SK-N-SH (cell line): ENCODE results near the gene CHAT. TPM values are rescaled to one million over a fixed set of nuclear protein-coding genes. Genes with fewer than 3 reads are reported as not detected.

Experiments
- CTCF ChIA-PET: fragments of 300-600, 350-600 bp; formaldehyde crosslinking; extraction: SDS; loops from one replicate; lab custom pipeline; 2021; lab: Yijun Ruan, JAX
- POLR2A ChIA-PET: fragments of 350-600 bp; sonication (Branson Sonifier 250); formaldehyde crosslinking; extraction: SDS; loops from one replicate; lab custom pipeline; 2020; ENCODE audit warnings: antibody characterized with exemption, inconsistent platforms; lab: Yijun Ruan, JAX
- DNase-seq: peaks from one replicate; pipeline ENCODE4 v3.0.0; 2012
- H2AFZ ChIP-seq: fragments of 200-600 bp; sonication (generic); 2 replicates; pipeline ENCODE4 v1.8.1; 2016; ENCODE audit warnings: antibody characterized with exemption, mild to moderate bottlenecking, low read depth
- H3F3A ChIP-seq: fragments of 200-600 bp; sonication (generic); replicated peaks from 2 replicates; pipeline ENCODE3; 2016; ENCODE audit warnings: antibody characterized with exemption, mild to moderate bottlenecking; ENCODE audit not compliant: insufficient read depth
- H3K27ac ChIP-seq, 2 experiments: fragments of 200-500 bp in 1 of 2; fragments of 200-600 bp in 1 of 2; sonication (Bioruptor generic) in 1 of 2; sonication (generic), shearing (Covaris generic) in 1 of 2; 2 replicates each; pipeline versions ENCODE4 v1.5.1 to v1.6.1; 2014 to 2016; ENCODE audit warnings: low read depth in 2 of 2, inconsistent platforms in 1 of 2, low read length in 1 of 2, mild to moderate bottlenecking in 1 of 2, mixed read lengths in 1 of 2
- H3K27me3 ChIP-seq: fragments of 200-600 bp; sonication (generic), shearing (Covaris generic); 2 replicates; pipeline ENCODE4 v1.6.1; 2016; ENCODE audit warnings: mixed run types; ENCODE audit not compliant: insufficient read depth
- H3K36me3 ChIP-seq, 2 experiments: fragments of 200-500 bp in 1 of 2; fragments of 200-600 bp in 1 of 2; sonication (Bioruptor generic) in 1 of 2; sonication (generic) in 1 of 2; replicated peaks in 1 of 2; 2 replicates each; pipeline versions ENCODE3 to v1.5.1; 2014 to 2016; ENCODE audit warnings: low read length in 1 of 2, mild to moderate bottlenecking in 1 of 2; ENCODE audit not compliant: insufficient read depth in 2 of 2, control insufficient read depth in 1 of 2
- H3K4me1 ChIP-seq, 2 experiments: fragments of 200-500 bp in 1 of 2; fragments of 200-600 bp in 1 of 2; sonication (Bioruptor generic) in 1 of 2; sonication (generic), shearing (Covaris generic) in 1 of 2; 2 replicates each; pipeline versions ENCODE4 v1.5.1 to v1.6.1; 2014 to 2016; ENCODE audit warnings: low read depth in 1 of 2, low read length in 1 of 2, mixed run types in 1 of 2; ENCODE audit not compliant: insufficient read depth in 2 of 2, control insufficient read depth in 1 of 2
- H3K4me2 ChIP-seq: fragments of 200-600 bp; sonication (generic), shearing (Covaris generic); 2 replicates; pipeline ENCODE4 v1.6.1; 2017; ENCODE audit warnings: mixed run types
- H3K4me3 ChIP-seq, 2 experiments: fragments of 200-500 bp in 1 of 2; fragments of 200-600 bp in 1 of 2; sonication (Bioruptor generic) in 1 of 2; sonication (generic), shearing (Covaris generic) in 1 of 2; 2 replicates each; pipeline versions ENCODE4 v1.5.1 to v1.8.1; 2014 to 2016; ENCODE audit warnings: low read depth in 2 of 2, inconsistent platforms in 1 of 2, low read length in 1 of 2, mild to moderate bottlenecking in 1 of 2, mixed read lengths in 1 of 2, moderate library complexity in 1 of 2
- H3K79me2 ChIP-seq: fragments of 200-600 bp; sonication (generic); 2 replicates; pipeline ENCODE4 v1.8.1; 2017; ENCODE audit warnings: mild to moderate bottlenecking; ENCODE audit not compliant: insufficient read depth
- H3K9ac ChIP-seq: fragments of 200-600 bp; sonication (generic); 2 replicates; pipeline ENCODE4 v1.6.1; 2017; ENCODE audit warnings: mixed run types
- H3K9me2 ChIP-seq: fragments of 200-600 bp; sonication (generic); 2 replicates; pipeline ENCODE4 v1.6.1; 2017; ENCODE audit warnings: mixed run types
- H3K9me3 ChIP-seq: fragments of 200-600 bp; sonication (generic); 2 replicates; pipeline ENCODE4 v1.6.1; 2017; ENCODE audit warnings: mixed run types, mild to moderate bottlenecking, moderate library complexity
- H4K20me1 ChIP-seq: fragments of 200-600 bp; sonication (generic); 2 replicates; pipeline ENCODE4 v1.6.1; 2017; ENCODE audit warnings: mild to moderate bottlenecking, mixed run types; ENCODE audit not compliant: insufficient read depth
- CTCF ChIP-seq: fragments of 200-600 bp; sonication (generic); IDR thresholded peaks from 2 replicates; pipeline ENCODE4 v1.6.1; 2017; ENCODE audit warnings: antibody characterized with exemption, mild to moderate bottlenecking, moderate library complexity
- ELF1 ChIP-seq: IDR thresholded peaks from 2 replicates; pipeline ENCODE4 v1.4.0; 2012
- EP300 ChIP-seq, 2 experiments: IDR thresholded peaks; 2 replicates each; pipeline versions ENCODE4 v1.4.0 to v1.6.1; 2012; ENCODE audit warnings: borderline replicate concordance in 1 of 2, low read depth in 1 of 2, low read length in 1 of 2
- EZH2phosphoT487 ChIP-seq: fragments of 200-600 bp; sonication (generic); IDR thresholded peaks from 2 replicates; pipeline ENCODE4 v1.6.1; 2017; ENCODE audit warnings: low read depth, mixed run types, mild to moderate bottlenecking, antibody characterized with exemption, moderate library complexity, borderline replicate concordance
- FOXJ3 ChIP-seq: sonication (generic); formaldehyde crosslinking; IDR thresholded peaks from 2 replicates; pipeline ENCODE4 v1.5.1; 2020; ENCODE audit warnings: mild to moderate bottlenecking, missing genetic modification reagents
- FOXM1 ChIP-seq: IDR thresholded peaks from 2 replicates; pipeline ENCODE4 v1.4.0; 2012; ENCODE audit warnings: low read depth, mild to moderate bottlenecking
- GABPA ChIP-seq: IDR thresholded peaks from 2 replicates; pipeline ENCODE4 v1.4.0; 2012; ENCODE audit warnings: low read depth, mild to moderate bottlenecking
- GATA2 ChIP-seq: sonication (generic); formaldehyde crosslinking; IDR thresholded peaks from 2 replicates; pipeline ENCODE4 v1.5.0; 2020; ENCODE audit warnings: mild to moderate bottlenecking, missing genetic modification reagents
- JUND ChIP-seq: IDR thresholded peaks from 2 replicates; pipeline ENCODE4 v1.4.0; 2012
- MAX ChIP-seq: IDR thresholded peaks from 2 replicates; pipeline ENCODE4 v1.4.0; 2012; ENCODE audit warnings: low read depth
- MEF2A ChIP-seq: IDR thresholded peaks from 2 replicates; pipeline ENCODE4 v1.4.0; 2012; ENCODE audit warnings: low read depth, borderline replicate concordance
- NFIC ChIP-seq: IDR thresholded peaks from 2 replicates; pipeline ENCODE4 v1.4.0; 2012; ENCODE audit warnings: borderline replicate concordance
- PBX3 ChIP-seq: IDR thresholded peaks from 2 replicates; pipeline ENCODE4; 2012
- POLR2AphosphoS5 ChIP-seq: IDR thresholded peaks from 2 replicates; pipeline ENCODE4 v1.6.1; 2012; ENCODE audit warnings: low read depth, low read length
- RAD21 ChIP-seq: IDR thresholded peaks from 2 replicates; pipeline ENCODE4 v1.6.1; 2012; ENCODE audit warnings: mild to moderate bottlenecking, low read length
- RCOR1 ChIP-seq: fragments of 150-350 bp; IDR thresholded peaks from 2 replicates; pipeline ENCODE4 v1.6.1; 2017; ENCODE audit warnings: antibody characterized with exemption, low read length
- SIN3A ChIP-seq: IDR thresholded peaks from 2 replicates; pipeline ENCODE4 v1.6.1; 2012; ENCODE audit warnings: low read depth, mild to moderate bottlenecking, low read length, moderate library complexity, borderline replicate concordance
- SMC3 ChIP-seq: IDR thresholded peaks from 2 replicates; pipeline ENCODE4 v1.6.1; 2012; ENCODE audit warnings: low read depth, low read length, improper control_type of control experiment
- TAF1 ChIP-seq: IDR thresholded peaks from 2 replicates; pipeline ENCODE4 v1.6.1; 2012; ENCODE audit warnings: low read depth, mild to moderate bottlenecking, low read length, moderate library complexity, borderline replicate concordance
- ZBTB33 ChIP-seq: IDR thresholded peaks from 2 replicates; pipeline ENCODE4 v1.4.0; 2012; ENCODE audit warnings: low read depth, borderline replicate concordance
- WGBS: methylation state at CpG from one replicate; pipeline ENCODE4 v1.1.6; 2017; ENCODE audit warnings: low lambda C conversion rate; 5-methylcytosine and 5-hydroxymethylcytosine counted together
- polyA plus RNA-seq, 3 experiments: library from polyadenylated mRNA; depleted of rRNA; stranded (reverse); fragments of >200 nt; gene quantifications; 2 replicates each; pipeline ENCODE4 v1.2.3, GENCODE V29; 2012

CHAT gene
- polyA plus RNA-seq, 1 of the 3 experiments (the other 2 are of a cell fraction): not detected

- Histone ChIP-seq H3K27me3 (no peaks in the 10 kb centered on the region), H3F3A (no peaks in the 10 kb centered on the region), H3K4me2 (no peak overlapping the region), H3K4me1 (peaks cover 0 to 12% of the 10 kb centered on the region in 2 experiments; a peak in 1 of 4 replicates), H3K79me2 (no peaks in the 10 kb centered on the region), H3K9ac (no peak overlapping the region), H3K27ac (no peak overlapping the region), H3K36me3 (no peaks in the 10 kb centered on the region), H3K9me3 (no peaks in the 10 kb centered on the region), H2AFZ (no peak overlapping the region)
- DNase-seq: no peak
- CTCF ChIA-PET: no interaction called here
- WGBS: 29% methylated on average over 4 of the region's 4 CpGs
- no peak for TF ChIP-seq SMC3
- TF ChIP-seq NFIC: no peak
- no peak for TF ChIP-seq MAX
- no peak for TF ChIP-seq FOXM1
- TF ChIP-seq, all 33 proteins: peak for 0
- Histone ChIP-seq H3K4me3 (no peak overlapping the region), H4K20me1 (no peaks in the 10 kb centered on the region), H3K9me2 (no peaks in the 10 kb centered on the region)
- POLR2A ChIA-PET: no interaction called here
These were observed 72.8 kb downstream of the CHAT start for GRCh38 chr10:49686651-49687050.

- ChIA-PET CTCF (interaction anchor here (1.1 to 1.2 kb wide), 2 partner anchors 19 to 93 kb away, joined by 3 read pairs; no protein-coding TSS in a partner anchor), POLR2A (no interaction called here)
- Histone ChIP-seq H3K27me3 (no peaks in the 10 kb centered on the region), H3K4me2 (no peak overlapping the region), H3K9me3 (no peaks in the 10 kb centered on the region), H3K79me2 (no peaks in the 10 kb centered on the region), H2AFZ (no peak overlapping the region), H3K36me3 (no peaks in the 10 kb centered on the region), H3K9ac (no peak overlapping the region), H3K4me1 (peaks cover 0 to 12% of the 10 kb centered on the region in 2 experiments; a peak in 1 of 4 replicates), H3K27ac (no peak overlapping the region), H3F3A (no peaks in the 10 kb centered on the region), H3K9me2 (no peaks in the 10 kb centered on the region), H4K20me1 (no peaks in the 10 kb centered on the region), H3K4me3 (no peak overlapping the region)
- WGBS: 53% methylated on average over 8 of the region's 8 CpGs
- TF ChIP-seq RAD21 (no peak), JUND (no peak), GABPA (no peak), FOXJ3 (CRISPR knock-in tag) (no peak), ZBTB33 (no peak), GATA2 (no peak), ELF1 (no peak), MEF2A (no peak), NFIC (no peak), MAX (no peak), EP300 (IDR thresholded peaks at IDR 0.05; ENCODE audit: borderline replicate concordance in 1 of 2, low read depth in 1 of 2, low read length in 1 of 2) (no peak), FOXM1 (no peak), EZH2phosphoT487 (no peak), TAF1 (no peak), SIN3A (no peak), POLR2AphosphoS5 (no peak), CTCF (no peak), RCOR1 (no peak), PBX3 (no peak)
- DNase-seq: no peak
These were observed 74.5 kb downstream of the CHAT start for GRCh38 chr10:49688261-49688846.
